ENCODE data around the gene ZNF678.

DNA sequence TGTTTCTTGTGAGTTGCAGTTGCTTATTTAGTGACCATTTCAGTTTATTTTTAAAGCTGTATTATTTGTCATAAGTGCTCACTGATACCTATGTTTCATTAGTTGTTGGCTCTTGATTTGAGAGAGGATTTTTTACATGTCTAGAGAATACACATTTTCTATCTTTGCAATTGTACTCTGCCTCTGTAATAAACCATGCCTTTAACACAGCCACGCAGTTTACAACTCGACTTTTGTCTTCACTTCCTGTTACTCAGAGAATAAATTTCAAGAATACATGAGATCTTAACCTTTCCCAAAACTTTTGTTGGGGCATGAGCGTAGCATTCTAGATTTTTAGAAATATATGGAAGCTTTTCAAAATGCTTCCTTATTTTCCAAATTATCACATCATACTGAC lies 14.9 kb upstream of the ZNF678 start:
- TF ChIP-seq POLR2AphosphoS5 (IDR thresholded peaks at IDR 0.05) (no peak), POLR2A (IDR thresholded peaks at IDR 0.05) (no peak), EP300 (IDR thresholded peaks at IDR 0.05) (no peak)
- TF ChIP-seq, protein P1, sequence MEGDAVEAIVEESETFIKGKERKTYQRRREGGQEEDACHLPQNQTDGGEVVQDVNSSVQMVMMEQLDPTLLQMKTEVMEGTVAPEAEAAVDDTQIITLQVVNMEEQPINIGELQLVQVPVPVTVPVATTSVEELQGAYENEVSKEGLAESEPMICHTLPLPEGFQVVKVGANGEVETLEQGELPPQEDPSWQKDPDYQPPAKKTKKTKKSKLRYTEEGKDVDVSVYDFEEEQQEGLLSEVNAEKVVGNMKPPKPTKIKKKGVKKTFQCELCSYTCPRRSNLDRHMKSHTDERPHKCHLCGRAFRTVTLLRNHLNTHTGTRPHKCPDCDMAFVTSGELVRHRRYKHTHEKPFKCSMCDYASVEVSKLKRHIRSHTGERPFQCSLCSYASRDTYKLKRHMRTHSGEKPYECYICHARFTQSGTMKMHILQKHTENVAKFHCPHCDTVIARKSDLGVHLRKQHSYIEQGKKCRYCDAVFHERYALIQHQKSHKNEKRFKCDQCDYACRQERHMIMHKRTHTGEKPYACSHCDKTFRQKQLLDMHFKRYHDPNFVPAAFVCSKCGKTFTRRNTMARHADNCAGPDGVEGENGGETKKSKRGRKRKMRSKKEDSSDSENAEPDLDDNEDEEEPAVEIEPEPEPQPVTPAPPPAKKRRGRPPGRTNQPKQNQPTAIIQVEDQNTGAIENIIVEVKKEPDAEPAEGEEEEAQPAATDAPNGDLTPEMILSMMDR (IDR thresholded peaks at IDR 0.05) = no peak

Data from sigmoid colon (tissue), 4 donors.